ENCODE results near the gene ACOX3. TPM values are rescaled to one million over a fixed set of nuclear protein-coding genes. Genes with fewer than 3 reads are reported as not detected.
"Not testable (repeated sequence)": the region's sequence is repeated elsewhere in the genome, so short reads cannot be mapped to it uniquely, and the experiment has no call there.

Gene ACOX3
- total RNA-seq, 1 experiment from 2014 or later = 18.9 TPM

DNA sequence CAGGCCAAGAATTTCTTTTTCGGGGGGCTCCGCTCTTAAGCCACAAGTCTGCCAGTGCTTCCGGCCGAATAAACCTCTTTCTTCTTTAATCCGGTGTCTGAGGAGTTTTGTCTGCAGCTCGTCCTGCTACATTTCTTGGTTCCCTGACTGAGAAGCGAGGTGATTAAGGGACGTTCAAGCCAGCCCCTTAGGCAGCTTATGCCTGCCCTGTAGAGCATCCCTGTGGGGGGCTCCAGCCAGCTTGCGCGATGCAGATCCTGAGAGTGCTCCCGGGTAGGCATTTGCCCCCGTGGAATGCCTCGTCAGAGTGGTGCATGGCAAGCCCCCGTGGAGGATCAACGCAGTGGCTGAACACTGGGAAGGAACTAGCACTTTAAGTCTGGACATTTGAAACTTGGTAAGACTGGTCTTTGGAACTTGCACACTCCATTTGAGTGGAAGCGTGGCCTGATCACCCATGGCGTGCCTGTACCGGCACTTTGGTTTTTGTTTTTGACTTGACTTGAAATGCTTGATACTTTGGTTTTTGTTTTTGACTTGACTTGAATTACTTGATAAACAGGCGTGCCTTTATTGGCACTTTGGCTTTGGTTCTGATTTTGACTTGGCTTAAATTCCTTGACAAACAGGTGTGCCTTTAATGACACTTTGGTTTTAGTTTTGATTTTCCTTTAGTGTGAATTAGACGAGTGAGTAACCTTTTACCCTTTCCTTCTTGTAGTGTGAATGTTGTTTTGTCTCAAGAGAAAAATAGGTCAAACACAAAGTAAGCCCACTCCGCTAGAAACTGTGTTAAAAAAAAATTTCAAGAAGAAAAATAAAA is 6.1 kb downstream of the ACOX3 start:
- H3K27ac ChIP-seq = no peak overlapping the region
- no peaks in the 10 kb centered on the region for H3K36me3 ChIP-seq
- no peaks in the 10 kb centered on the region for H3K4me1 ChIP-seq (replicated peaks)
- no peaks in the 10 kb centered on the region for H3K27me3 ChIP-seq (replicated peaks)
- no peak overlapping the region for H3K4me3 ChIP-seq
- H3K9me3 ChIP-seq (replicated peaks) = no peaks in the 10 kb centered on the region
- DNase-seq (ENCODE audit: low read depth in 1 of 2, low spot score in 2 of 2) = no peak

- Histone ChIP-seq H3K9me3 (replicated peaks) (no peaks in the 10 kb centered on the region), H3K27ac (no peak overlapping the region), H3K36me3 (no peaks in the 10 kb centered on the region), H3K4me3 (no peak overlapping the region), H3K27me3 (replicated peaks) (no peaks in the 10 kb centered on the region), H3K4me1 (replicated peaks) (peaks cover 6% of the 10 kb centered on the region; the same call in 1 of the 2 replicates)
- no peak for DNase-seq (ENCODE audit: low read depth in 1 of 2, low spot score in 2 of 2)
Observed at GRCh38 chr4:8433136-8433535, 7.4 kb downstream of the ACOX3 start.

DNA sequence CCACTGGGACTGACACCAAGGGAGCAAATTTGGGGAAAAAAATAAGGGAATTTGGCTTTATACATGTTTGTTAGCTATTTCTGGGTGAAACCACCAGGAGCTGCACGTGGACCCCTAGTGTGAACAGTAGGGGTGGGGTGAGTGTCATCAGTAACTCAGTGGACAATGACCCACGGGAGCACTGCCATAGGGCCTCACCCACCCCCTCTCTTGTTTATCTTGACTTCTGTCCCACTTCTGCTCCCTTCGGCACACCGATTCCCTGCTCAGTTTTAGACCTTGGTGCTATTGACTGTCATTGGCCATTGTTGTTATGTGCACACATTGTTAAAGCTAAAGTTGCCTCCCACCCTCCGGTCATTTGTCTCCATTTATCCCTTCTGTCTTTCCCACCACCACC is 9.0 kb downstream of the ACOX3 start:
- Histone ChIP-seq H3K27ac (no peak overlapping the region), H3K27me3 (replicated peaks) (no peaks in the 10 kb centered on the region), H3K4me1 (replicated peaks) (peaks cover 13% of the 10 kb centered on the region; the same call in 1 of the 2 replicates), H3K36me3 (no peaks in the 10 kb centered on the region), H3K9me3 (replicated peaks) (no peaks in the 10 kb centered on the region), H3K4me3 (no peak overlapping the region)
- DNase-seq (ENCODE audit: low read depth in 1 of 2, low spot score in 2 of 2) = no peak

DNA sequence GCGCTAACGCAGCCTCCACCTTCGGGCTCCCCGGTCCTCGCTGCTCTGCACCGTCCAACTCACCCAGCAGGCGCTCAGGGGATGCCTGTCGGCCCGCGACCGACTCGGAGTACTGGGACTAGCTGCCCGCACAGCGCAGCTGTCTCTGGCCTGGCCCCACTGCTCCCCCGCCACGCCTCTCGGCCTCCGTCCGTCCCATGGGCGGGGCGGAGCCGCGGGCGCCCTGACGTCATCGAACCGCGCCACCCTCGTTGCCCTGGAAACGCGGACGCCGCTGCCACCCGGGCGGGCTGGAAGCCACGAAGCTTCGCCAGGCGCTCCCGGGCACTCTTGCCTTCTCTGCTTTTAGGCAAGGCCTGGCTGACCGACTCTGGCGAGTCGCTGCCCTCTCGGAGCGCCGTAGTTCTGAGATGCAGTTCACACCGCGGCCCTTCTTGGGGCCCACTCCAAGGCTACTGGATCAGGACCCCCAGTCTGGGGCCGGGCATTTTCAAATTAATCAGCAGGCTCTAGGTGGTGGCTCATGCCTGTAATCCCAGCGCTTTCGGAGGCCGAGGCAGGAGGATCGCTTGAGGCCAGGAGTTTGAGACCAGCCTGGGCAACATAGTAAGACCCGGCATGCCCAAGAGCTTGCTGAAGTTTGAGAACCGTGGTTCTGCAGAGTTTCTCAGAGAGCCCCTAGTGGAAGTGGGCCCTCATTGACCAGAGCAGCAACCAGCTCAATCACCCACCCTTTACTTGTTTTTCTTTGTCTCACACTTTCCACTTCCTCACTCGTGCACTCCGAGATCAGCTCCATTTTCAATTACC is 12.0 kb downstream of the ACOX3 start:
- Histone ChIP-seq H3K36me3 (no peaks in the 10 kb centered on the region), H3K4me1 (replicated peaks) (peaks cover 13% of the 10 kb centered on the region; the same call in 1 of the 2 replicates), H3K27ac (no peak overlapping the region), H3K9me3 (replicated peaks) (no peaks in the 10 kb centered on the region), H3K27me3 (replicated peaks) (no peaks in the 10 kb centered on the region), H3K4me3 (peak overlapping the region; percentile 61)
- peak; percentile 80 to 84 for DNase-seq (ENCODE audit: low read depth in 1 of 2, low spot score in 2 of 2)

DNA sequence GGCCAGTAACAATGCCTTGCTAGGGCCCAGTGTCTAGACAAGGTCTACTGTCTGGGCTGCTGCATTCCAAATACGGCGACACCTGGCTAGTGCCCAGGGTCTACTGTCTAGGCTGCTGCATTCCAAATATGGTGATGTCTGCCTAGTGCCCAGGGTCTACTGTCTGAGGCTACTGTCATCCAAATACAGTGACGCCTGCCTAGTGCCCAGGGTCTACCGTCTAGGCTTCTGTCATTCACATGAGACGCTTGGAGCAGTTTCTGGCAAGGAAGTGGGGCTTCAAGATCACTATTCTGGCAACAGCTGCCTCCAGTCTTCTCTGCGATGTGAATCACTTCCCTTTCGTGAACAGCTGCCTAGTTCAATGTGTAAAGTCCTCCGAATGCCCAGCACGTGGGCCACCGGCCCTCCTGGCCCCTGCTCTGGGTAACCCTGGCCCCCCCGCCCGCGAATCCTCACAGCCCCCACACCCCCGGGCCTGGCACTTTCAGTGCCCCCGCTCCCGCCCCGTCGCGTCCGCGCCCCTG is 12.7 kb downstream of the ACOX3 start:
- no peak for DNase-seq (ENCODE audit: low read depth in 1 of 2, low spot score in 2 of 2)
- H3K27me3 ChIP-seq (replicated peaks) = no peaks in the 10 kb centered on the region
- peaks cover 13% of the 10 kb centered on the region; the same call in 1 of the 2 replicates for H3K4me1 ChIP-seq (replicated peaks)
- no peak overlapping the region for H3K27ac ChIP-seq
- H3K9me3 ChIP-seq (replicated peaks) = no peaks in the 10 kb centered on the region
- peak overlapping the region; percentile 61 for H3K4me3 ChIP-seq
- H3K36me3 ChIP-seq = no peaks in the 10 kb centered on the region

DNA sequence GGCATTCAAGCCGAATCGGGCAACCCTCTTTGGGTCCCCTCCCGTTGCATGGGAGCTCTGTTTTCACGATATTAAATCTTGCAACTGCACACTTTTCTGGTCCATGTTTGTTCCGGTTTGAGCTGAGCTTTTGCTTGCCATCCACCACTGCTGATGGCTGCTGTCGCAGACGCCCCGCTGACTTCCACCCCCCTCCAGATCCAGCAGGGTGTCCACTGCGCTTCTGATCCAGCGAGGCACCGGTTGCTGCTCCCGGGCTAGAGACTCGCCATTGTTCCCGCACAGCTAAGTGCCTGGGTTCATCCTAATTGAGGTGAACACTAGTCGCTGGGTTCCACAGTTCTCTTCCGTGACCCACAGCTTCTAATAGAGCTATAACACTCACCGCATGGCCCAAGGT is 13.3 kb downstream of the ACOX3 start:
- Histone ChIP-seq H3K4me3 (peak overlapping the region; percentile 61), H3K27me3 (replicated peaks) (no peaks in the 10 kb centered on the region), H3K27ac (no peak overlapping the region), H3K36me3 (no peaks in the 10 kb centered on the region), H3K9me3 (replicated peaks) (no peaks in the 10 kb centered on the region), H3K4me1 (replicated peaks) (peaks cover 13% of the 10 kb centered on the region; the same call in 1 of the 2 replicates)
- DNase-seq (ENCODE audit: low read depth in 1 of 2, low spot score in 2 of 2) = no peak

DNA sequence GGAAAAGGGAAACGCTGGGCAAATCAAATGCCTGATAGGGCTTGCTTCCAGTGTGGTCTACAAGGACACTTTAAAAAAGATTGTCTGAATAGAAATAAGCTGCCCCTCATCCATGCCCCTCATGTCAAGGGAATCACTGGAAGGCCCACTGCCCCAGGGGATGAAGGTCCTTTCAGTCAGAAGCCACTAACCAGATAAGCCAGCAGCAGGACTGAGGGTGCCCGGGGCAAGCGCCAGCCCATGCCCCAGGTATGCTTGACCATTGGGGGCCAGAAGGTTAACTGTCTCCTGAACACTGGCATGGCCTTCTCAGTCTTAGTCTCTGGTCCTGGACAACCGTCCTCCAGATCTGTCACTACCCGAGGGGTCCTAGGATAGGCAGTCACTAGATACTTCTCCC is 17.7 kb downstream of the ACOX3 start:
- H3K36me3 ChIP-seq = no peaks in the 10 kb centered on the region

GRCh38 chr4:8422327-8422726 is 18.2 kb downstream of the ACOX3 start:
- Histone ChIP-seq H3K9me3 (replicated peaks) (no peaks in the 10 kb centered on the region), H3K27ac (no peak overlapping the region), H3K4me3 (no peak overlapping the region), H3K27me3 (replicated peaks) (no peaks in the 10 kb centered on the region), H3K4me1 (replicated peaks) (peaks cover 2% of the 10 kb centered on the region; the same call in 1 of the 2 replicates), H3K36me3 (no peaks in the 10 kb centered on the region)
- DNase-seq (ENCODE audit: low read depth in 1 of 2, low spot score in 2 of 2) = no peak

More for the DNA sequence above, 17.7 kb downstream of the ACOX3 start:
- Histone ChIP-seq H3K4me3 (no peak overlapping the region), H3K4me1 (replicated peaks) (peaks cover 6% of the 10 kb centered on the region; the same call in 1 of the 2 replicates), H3K27me3 (replicated peaks) (no peaks in the 10 kb centered on the region), H3K27ac (no peak overlapping the region), H3K9me3 (replicated peaks) (no peaks in the 10 kb centered on the region)
- DNase-seq (ENCODE audit: low read depth in 1 of 2, low spot score in 2 of 2) = no peak

DNA sequence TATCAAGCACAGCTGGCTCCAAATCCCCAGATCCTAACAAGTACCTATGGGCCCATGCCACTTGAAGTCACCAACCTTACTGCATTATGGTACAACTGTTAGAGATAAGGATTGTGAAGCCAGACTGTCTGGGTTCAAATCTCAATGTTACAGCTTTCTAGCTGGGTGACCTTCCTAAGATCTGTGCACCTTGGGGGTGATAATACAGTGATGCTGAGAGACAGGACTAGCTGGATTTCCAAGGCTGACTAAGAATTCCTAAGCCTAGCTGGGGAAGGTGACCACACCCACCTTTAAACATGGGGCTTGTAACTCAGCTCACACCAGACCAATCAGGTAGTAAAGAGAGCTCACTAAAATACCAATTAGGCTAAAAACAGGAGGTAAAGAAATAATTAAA is 20.4 kb downstream of the ACOX3 start:
- H3K27me3 ChIP-seq (replicated peaks); H3K4me3 ChIP-seq: not testable (repeated sequence)

GRCh38 chr4:8419222-8420041 is 21.1 kb downstream of the ACOX3 start:
- no peak overlapping the region for H3K27ac ChIP-seq

More for the DNA sequence above, 20.4 kb downstream of the ACOX3 start:
- not testable (repeated sequence) for H3K27ac ChIP-seq; H3K9me3 ChIP-seq (replicated peaks); DNase-seq (ENCODE audit: low read depth in 1 of 2, low spot score in 2 of 2); H3K36me3 ChIP-seq; H3K4me1 ChIP-seq (replicated peaks)

GRCh38 chr4:8417071-8417614 is 23.4 kb downstream of the ACOX3 start:
- no peak overlapping the region for H3K27ac ChIP-seq
- H3K4me1 ChIP-seq (replicated peaks) = no peaks in the 10 kb centered on the region
- no peaks in the 10 kb centered on the region for H3K36me3 ChIP-seq
- H3K27me3 ChIP-seq (replicated peaks) = no peaks in the 10 kb centered on the region
- DNase-seq (ENCODE audit: low read depth in 1 of 2, low spot score in 2 of 2) = no peak
- H3K9me3 ChIP-seq (replicated peaks) = no peaks in the 10 kb centered on the region
- H3K4me3 ChIP-seq = no peak overlapping the region

More at GRCh38 chr4:8419222-8420041, 21.1 kb downstream of the ACOX3 start:
- Histone ChIP-seq H3K4me3 (no peak overlapping the region), H3K36me3 (no peaks in the 10 kb centered on the region), H3K4me1 (replicated peaks) (no peaks in the 10 kb centered on the region), H3K27me3 (replicated peaks) (no peaks in the 10 kb centered on the region), H3K9me3 (replicated peaks) (no peaks in the 10 kb centered on the region)
- DNase-seq (ENCODE audit: low read depth in 1 of 2, low spot score in 2 of 2) = no peak

DNA sequence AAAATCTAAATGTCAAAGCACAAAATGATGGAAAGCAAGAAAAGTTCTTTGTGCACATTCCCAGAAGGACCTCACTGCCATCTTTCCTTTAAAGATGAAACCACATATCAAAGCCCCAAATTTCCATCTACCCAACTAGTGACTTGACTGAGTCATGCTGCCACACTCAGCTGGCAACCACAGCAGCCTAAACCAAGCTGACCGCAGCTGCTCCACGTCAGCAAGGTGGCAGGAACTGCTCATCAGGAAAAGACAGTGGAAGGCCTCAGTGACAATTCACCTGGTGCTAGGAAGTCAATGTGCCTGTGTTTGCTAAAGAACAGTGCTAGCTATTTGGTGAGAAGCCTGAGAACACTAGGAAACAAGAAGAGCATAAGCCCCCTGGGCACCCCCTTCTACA is 26.1 kb downstream of the ACOX3 start:
- Histone ChIP-seq H3K27me3 (replicated peaks) (no peaks in the 10 kb centered on the region), H3K27ac (no peak overlapping the region), H3K9me3 (replicated peaks) (no peaks in the 10 kb centered on the region), H3K4me3 (no peak overlapping the region), H3K36me3 (no peaks in the 10 kb centered on the region), H3K4me1 (replicated peaks) (no peaks in the 10 kb centered on the region)
- no peak for DNase-seq (ENCODE audit: low read depth in 1 of 2, low spot score in 2 of 2)

DNA sequence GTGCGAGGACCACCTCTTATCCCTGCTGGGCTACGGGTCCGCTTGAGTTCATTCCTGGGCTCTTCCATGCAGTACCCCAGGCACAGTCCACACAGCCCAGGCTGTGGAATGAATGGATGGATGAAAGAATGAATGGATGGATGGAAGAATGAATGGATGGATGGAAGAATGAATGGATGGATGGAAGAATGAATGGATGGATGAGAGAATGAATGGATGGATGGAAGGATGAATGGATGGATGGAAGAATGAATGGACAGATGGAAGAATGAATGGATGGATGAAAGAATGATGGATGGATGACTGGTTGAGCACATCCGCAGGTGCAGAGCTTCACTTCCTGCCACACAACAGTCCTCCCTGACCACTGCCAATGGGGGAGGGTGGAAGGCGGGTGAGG is 28.2 kb downstream of the ACOX3 start:
- H3K9me3 ChIP-seq (replicated peaks) = no peaks in the 10 kb centered on the region
- no peaks in the 10 kb centered on the region for H3K4me1 ChIP-seq (replicated peaks)
- no peak overlapping the region for H3K4me3 ChIP-seq
- H3K36me3 ChIP-seq = no peaks in the 10 kb centered on the region
- DNase-seq (ENCODE audit: low read depth in 1 of 2, low spot score in 2 of 2) = no peak
- H3K27ac ChIP-seq = no peak overlapping the region
- H3K27me3 ChIP-seq (replicated peaks) = no peaks in the 10 kb centered on the region
